Glomerular endothelial cell (primary cell): ENCODE results near the gene SMO. TPM values are rescaled to one million over a fixed set of nuclear protein-coding genes. Genes with fewer than 3 reads are reported as not detected.
A peak's percentile ranks its signal among the peaks of the same experiment; 100 is the strongest.
"Not testable (repeated sequence)": the region's sequence is repeated elsewhere in the genome, so short reads cannot be mapped to it uniquely, and the experiment has no call there.

Source experiments
- DNase-seq: peaks from one replicate; pipeline ENCODE4 v3.0.0-alpha.2; 2011; ENCODE audit warnings: low read depth, low spot score; ENCODE audit errors: extremely low read depth
- total RNA-seq: library from RNA; depleted of rRNA; stranded (reverse); fragments of >200 nt; gene quantifications from 2 replicates; pipeline ENCODE4 v1.2.3, GENCODE V29; 2015

Gene SMO
- total RNA-seq, 1 donor from 2014 or later, result 6.2 TPM

DNA sequence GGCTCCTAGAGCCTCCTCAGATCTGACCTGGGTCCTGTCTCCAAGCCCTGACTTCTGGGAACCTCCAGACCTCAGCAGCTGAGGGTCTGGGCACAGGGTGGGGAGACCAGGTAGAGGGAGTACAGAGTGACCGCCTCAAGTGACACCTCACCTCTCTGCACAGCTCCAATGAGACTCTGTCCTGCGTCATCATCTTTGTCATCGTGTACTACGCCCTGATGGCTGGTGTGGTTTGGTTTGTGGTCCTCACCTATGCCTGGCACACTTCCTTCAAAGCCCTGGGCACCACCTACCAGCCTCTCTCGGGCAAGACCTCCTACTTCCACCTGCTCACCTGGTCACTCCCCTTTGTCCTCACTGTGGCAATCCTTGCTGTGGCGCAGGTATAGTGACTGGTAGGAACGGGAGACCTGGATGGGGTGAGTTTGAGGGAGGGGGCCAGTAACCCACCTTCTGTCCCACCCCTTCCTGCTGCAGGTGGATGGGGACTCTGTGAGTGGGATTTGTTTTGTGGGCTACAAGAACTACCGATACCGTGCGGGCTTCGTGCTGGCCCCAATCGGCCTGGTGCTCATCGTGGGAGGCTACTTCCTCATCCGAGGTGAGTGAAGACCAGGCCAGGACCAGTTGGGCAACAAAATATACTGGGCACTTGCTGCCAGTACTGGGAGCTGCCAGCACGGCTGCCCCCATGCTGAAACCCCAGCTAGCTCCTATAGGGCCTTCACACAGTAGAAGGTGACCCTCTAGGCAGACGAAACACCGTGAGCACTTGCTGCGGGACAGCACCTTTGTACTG, 17.8 kb downstream of the SMO start:
- DNase-seq, result no peak

DNA sequence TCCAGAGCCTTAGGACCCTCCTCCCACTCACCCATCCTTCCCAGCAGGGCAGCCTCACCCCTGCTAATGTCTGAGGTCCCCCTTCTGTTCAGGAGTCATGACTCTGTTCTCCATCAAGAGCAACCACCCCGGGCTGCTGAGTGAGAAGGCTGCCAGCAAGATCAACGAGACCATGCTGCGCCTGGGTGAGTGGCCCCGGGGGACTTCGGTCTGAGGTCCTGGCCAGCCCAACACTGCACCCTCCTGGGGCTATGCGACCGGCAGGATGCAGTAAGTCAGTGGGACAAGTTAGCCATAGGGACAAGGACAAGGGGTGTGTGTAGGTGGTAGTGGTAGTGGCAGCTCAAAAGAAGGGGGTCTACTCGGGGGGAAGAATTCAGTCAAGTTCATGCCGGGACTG, 20.2 kb downstream of the SMO start:
- DNase-seq, result no peak

DNA sequence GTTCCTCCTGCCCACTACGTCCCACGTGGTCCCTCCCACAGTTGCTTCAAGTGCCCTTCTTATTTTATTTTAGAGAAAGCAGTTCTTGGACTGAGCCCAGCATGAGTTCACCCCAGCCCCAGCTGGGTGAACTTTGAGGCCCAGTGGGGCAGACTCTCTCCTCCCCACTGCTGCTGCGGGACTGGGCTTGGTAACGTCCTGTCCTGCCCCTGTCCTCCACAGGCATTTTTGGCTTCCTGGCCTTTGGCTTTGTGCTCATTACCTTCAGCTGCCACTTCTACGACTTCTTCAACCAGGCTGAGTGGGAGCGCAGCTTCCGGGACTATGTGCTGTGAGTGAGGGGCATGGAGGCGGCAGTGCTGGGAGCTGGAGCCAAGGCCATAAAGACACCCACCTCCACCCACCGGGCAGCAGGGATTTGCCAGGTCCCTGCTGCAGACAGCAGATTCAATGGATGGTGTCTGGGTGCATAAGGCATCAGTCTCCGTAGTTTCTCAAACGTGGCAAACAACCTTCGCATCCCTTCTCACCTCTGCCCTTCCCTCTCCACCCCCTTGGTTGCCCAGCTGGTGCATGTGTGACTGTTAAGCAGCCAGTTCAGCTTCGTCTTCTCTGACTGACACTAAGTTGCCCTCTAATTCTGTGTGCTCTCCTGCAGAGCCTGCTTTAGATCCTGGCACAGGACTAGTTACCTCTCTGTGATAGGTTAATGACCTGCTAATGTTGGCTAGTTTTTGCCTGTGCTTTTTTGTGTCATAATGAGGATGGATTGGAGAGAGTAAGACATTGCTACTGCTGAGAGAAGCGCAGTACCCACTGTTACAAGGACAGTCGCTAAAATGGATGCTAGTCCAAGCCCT, 20.9 kb downstream of the SMO start:
- no peak for DNase-seq

DNA sequence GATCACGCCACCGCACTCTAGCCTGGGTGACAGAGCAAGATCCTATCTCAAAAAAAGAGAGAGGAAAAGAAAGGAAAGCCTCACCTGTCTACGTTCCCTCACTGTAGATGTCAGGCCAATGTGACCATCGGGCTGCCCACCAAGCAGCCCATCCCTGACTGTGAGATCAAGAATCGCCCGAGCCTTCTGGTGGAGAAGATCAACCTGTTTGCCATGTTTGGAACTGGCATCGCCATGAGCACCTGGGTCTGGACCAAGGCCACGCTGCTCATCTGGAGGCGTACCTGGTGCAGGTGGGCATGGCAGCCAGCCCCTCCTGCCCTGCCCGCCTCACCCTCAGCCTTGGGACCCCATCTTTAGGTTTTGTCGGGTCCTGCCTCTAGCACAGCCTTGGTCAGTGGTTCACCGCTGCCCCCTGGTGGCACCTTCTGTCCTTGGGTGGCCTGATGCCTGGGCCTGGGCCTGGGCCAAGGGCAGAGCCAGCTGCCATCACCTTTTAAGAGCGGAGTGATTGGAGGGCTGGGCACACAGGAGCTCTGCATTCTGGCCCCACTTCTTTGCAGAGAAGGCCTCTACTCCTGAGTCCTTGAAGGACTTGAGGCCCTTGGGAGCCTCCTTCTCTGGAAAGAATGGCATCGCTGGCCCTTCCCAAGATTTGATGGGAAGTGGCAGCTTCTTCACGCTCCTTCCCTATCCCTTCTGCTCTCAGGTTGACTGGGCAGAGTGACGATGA, 22.0 kb downstream of the SMO start:
- DNase-seq, result no peak

DNA sequence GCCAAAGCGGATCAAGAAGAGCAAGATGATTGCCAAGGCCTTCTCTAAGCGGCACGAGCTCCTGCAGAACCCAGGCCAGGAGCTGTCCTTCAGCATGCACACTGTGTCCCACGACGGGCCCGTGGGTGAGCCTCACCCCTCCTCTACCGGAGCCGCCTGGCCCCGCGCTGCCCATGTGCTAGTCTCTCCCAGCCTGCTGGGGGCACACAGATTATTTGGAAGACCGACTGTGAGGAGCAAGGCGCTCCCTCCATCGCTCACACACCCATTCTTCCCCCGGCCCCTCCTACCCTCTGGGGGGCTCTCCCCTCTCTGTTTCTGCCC, 22.5 kb downstream of the SMO start:
- no peak for DNase-seq

DNA sequence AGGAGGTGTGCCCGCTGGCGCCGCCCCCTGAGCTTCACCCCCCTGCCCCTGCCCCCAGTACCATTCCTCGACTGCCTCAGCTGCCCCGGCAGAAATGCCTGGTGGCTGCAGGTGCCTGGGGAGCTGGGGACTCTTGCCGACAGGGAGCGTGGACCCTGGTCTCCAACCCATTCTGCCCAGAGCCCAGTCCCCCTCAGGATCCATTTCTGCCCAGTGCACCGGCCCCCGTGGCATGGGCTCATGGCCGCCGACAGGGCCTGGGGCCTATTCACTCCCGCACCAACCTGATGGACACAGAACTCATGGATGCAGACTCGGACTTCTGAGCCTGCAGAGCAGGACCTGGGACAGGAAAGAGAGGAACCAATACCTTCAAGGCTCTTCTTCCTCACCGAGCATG, 23.7 kb downstream of the SMO start:
- no peak for DNase-seq

DNA sequence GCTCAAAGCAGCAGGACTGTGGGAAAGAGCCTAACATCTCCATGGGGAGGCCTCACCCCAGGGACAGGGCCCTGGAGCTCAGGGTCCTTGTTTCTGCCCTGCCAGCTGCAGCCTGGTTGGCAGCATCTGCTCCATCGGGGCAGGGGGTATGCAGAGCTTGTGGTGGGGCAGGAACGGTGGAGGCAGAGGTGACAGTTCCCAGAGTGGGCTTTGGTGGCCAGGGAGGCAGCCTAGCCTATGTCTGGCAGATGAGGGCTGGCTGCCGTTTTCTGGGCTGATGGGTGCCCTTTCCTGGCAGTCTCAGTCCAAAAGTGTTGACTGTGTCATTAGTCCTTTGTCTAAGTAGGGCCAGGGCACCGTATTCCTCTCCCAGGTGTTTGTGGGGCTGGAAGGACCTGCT, 24.2 kb downstream of the SMO start:
- DNase-seq, result no peak

DNA sequence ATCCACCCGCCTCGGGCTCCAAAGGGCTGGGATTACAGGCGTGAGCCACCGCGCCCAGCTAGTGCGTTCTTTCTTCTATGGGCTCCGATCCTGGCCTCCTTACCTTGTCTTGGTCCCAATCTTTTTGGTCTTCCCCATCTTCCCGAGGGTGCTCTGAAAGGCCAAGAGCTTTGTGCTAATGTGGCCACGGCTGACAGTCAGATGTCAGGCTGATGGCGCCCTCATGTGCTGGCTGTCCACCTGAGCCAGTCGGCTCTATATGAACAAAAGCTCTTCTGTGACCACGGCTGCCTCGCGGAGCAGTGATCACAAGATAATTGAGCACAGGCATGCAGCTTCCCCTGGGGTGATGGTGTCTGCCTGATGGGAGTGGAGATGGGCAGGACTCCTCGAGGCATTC, 25.4 kb downstream of the SMO start:
- DNase-seq, result no peak

DNA sequence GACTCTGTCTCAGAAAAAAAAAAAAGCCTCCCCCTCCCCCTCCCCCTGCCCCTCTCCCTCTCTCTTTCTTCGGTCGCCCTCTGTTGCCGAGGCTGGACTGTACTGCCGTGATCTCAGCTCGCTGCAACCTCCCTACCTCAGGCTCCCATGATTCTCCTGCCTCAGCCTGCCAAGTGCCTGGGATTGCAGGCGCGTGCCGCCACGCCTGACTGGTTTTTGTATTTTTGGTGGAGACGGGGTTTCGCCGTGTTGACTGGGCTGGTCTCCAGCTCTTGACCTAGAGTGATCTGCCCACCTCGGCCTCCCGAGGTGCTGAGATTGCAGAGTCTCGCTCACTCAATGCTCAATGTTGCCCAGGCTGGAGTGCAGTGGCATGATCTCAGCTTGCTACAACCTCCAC, 27.3 kb downstream of the SMO start:
- DNase-seq, result not testable (repeated sequence)

DNA sequence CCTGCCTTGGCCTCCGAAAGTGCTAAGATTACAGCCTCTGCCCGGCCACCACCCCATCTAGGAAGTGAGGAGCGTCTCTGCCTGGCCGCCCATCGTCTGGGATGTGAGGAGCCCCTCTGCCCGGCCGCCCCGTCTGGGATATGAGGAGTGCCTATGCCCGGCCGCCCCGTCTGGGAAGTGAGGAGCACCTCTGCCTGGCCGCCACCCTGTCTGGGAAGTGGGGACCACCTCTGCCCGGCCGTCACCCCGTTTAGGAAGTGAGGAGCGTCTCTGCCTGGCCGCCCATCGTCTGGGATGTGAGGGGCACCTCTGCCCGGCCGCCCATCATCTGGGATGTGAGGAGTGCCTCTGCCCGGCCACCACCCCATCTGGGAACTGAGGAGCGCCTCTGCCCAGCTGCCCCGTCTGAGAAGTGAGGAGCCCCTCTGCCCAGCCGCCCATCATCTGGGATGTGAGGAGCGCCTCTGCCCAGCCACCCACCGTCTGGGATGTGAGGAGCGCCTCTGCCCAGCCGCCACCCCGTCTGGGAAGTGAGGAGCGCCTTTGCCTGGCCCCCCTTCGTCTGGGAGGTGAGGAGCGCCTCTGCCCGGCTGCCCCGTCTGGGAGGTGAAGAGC, 27.8 kb downstream of the SMO start:
- not testable (repeated sequence) for DNase-seq

DNA sequence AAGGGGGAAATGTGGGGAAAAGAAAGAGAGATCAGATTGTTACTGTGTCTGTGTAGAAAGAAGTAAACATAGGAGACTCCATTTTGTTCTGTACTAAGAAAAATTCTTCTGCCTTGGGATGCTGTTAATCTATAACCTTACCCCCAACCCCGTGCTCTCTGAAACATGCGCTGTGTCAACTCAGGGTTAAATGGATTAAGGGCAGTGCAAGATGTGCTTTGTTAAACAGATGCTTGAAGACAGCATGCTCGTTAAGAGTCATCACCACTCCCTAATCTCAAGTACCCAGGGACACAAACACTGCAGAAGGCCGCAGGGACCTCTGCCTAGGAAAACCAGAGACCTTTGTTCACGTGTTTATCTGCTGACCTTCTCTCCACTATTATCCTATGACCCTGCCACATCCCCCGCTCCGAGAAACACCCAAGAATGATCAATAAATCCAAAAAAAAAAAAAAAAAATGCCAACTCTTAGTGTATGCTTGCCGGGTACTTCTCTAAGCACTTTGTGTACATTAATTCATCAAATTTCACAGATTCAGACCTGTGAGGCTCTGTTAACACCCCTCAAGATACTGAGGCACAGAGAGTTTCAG, 28.5 kb downstream of the SMO start:
- DNase-seq, result not testable (repeated sequence)

DNA sequence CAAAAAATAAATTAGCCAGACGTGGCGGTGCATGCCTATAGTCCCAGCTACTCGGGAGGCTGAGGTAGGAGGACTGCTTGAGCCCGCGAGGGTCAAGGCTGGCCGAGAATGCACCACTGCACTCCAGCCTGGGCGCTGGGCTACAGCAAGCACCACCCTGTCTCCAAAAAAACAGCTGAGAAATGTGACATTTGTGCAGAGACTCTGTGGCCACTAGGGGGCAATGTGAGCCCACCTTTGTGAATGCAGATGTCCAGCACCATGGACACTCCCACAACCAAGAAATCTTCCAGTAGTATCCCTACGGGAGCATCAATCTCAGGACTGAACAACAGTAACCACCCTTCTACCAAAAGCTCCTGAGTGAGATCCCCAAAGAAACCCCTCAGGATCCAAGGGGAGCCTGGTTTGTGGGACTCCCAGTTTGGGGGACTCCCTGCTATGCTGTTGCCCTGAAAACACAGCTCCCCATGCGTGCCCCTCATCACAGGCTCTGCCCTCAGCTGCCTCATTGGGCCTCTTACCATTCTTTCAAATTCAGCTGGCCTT, 30.2 kb downstream of the SMO start:
- DNase-seq, result no peak

DNA sequence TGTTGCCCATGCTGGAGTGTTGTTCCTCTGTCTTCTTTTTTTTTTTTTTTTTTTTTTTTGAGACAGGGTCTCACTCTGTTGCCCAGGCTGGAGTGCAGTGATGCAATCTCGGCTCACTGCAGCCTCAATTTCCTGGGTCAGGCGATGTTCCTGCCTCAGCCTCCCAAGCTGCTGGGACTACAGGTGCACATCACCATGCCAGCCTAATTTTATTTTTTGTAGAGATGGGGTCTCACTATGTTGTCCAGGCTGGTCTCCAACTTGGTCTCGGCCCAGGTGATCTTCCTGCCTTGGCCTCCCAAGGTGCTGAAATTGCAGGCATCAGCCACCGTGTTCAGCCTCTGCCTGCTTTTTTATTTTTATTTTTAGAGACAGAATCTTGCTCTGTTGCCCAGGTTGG, 30.7 kb downstream of the SMO start:
- not testable (repeated sequence) for DNase-seq

DNA sequence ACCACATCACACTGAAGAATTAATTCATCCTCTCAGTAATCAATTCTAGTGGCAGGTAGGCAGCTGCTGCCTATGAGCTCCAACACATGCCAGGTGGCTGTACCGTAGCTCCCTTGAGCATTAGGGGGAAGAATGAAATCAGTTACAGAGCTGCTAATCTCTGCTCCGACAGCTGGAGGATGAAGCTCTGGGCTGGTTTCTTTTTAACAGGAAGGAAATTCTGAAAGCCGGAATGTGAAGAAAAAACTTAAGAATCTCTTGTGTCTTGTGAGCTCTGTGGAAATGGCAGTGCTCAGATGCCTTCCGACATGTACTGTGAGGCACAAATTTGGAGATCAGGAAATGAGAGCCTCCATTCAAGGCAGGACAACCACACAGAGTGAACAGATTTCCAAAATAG, 33.6 kb downstream of the SMO start:
- no peak for DNase-seq

DNA sequence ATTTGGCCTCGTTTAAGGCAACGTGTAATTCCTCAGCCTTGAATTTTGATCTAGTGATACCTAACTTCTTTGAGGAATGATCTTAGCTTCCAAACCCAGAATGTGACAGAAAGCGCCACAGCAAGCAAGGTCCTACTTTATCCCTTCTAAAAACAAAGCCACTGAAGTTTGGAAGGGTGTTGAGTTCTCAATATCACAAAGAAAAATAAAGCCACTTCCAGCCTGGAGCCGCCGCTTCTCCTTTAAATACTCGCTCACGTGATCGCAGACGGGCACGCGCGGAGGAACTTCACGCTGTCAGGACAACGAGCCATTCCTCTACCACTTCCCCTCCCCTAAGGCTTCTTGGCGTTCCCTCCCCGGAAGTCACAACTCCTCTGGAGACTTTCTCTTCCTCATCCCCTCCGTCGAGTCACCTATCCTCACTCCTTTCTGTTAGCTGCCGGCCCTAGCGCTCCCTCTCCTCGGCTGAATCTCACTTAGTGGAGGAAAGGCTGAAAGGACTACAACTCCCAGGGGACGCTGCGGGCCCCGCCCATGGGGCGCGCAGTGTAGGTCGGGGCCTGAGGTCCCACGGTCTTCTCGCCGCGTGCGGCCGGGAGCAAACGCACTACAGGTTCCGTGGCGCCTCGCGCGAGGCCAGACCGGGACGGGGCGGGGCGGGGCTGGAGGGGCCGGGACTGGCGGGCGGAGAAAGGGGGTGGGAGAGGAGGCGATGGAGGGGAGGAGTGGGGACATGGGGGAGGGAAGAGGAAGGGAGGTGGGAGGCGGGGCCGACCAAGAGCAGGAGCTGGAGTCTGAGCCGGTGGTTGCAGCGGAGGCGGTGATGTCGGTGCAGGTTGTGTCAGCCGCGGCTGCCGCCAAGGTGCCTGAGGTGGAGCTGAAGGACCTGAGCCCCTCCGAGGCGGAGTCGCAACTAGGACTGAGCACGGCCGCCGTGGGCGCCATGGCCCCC, 36.1 kb downstream of the SMO start, which contains the start of gene AHCYL2:
AHCYL2 (plus strand) TSS at position 780 of the 955 bp plus-strand sequence.
- DNase-seq, result peak; percentile 72

DNA sequence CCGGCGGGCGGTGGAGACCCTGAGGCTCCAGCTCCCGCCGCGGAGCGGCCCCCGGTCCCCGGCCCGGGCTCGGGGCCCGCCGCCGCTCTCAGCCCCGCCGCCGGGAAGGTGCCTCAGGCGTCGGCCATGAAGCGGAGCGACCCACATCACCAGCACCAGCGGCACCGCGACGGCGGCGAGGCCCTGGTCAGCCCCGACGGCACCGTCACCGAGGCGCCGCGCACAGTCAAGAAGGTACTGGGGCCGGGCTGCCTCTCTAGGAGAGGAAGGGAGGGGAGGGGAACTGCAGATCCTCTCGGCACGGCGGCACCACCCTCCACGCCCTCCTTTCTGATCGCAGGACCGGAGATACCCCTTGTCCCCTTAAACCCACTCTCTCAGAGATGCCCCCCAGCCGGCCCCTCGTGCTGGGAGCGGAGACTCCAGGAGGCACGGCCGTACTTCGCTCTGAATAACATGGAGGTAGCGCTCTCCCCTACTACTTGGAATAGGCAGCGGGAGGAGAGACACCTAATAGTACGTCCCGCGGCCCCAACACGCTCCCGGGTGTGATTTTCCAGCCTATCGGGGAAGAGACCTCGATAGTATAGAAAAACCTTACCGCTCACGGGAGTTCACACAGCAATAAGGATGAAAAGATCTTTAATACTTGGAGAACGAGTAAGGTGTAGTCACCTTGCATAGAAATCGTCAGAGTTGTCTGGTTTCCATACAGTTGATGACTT, 36.9 kb downstream of the SMO start:
- no peak for DNase-seq

DNA sequence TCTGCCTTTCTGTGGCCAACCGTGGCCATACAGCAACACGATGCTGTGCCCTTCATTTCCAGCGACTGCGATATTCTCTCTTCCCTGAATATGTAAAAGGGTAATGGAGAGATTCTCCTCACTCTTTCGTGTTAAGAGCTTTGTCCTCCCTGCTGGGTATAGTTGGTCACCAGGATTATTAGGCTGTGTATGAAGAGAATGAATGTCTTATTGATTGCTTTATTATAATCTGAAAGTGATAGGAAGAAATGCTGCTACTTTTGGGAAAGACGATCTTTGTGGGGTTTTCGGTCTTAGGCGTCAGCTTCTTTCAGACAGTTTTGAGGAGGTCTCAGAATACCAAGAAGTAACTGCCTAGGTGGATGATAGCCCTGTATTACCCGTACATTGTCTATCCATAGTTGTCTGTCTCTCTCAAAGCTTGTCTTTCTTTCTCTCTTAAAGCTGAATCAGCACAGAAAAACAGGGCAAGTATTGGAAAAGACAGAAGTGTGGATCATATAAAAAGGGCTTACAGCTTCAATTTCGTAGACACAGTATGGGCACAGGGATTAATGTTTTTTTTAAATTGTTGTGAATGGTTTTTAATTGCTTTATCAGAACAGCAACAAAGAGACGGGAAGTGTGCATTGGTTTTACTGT, 37.6 kb downstream of the SMO start:
- no peak for DNase-seq
